Loucy (cell line): ENCODE results near the gene ATP11A.

ENCODE experiments used
- H2AFZ ChIP-seq: fragments of 200-600 bp; sonication (generic); 2 replicates; pipeline ENCODE4 v1.6.0; 2016; ENCODE audit warnings: antibody characterized with exemption, mild to moderate bottlenecking, low read length, moderate library complexity
- H3F3A ChIP-seq: fragments of 200-600 bp; 2 replicates; pipeline ENCODE4 v1.6.0; 2016; ENCODE audit warnings: antibody characterized with exemption, low read depth, mild to moderate bottlenecking
- H3K27me3 ChIP-seq: fragments of 200-600 bp; sonication (generic); 2 replicates; pipeline ENCODE4 v1.6.1; 2014; ENCODE audit warnings: low read length, mild to moderate bottlenecking; ENCODE audit not compliant: insufficient read depth, poor library complexity, severe bottlenecking
- H3K36me3 ChIP-seq: fragments of 200-600 bp; sonication (generic); 2 replicates; pipeline ENCODE4 v1.6.1; 2016; ENCODE audit warnings: low read length; ENCODE audit not compliant: insufficient read depth
- H3K4me1 ChIP-seq: fragments of 200-600 bp; sonication (generic); 2 replicates; pipeline ENCODE4 v1.5.1; 2014; ENCODE audit warnings: low read length, mild to moderate bottlenecking; ENCODE audit not compliant: insufficient read depth, poor library complexity, severe bottlenecking
- H3K4me2 ChIP-seq: fragments of 200-600 bp; sonication (generic); 2 replicates; pipeline ENCODE4 v1.6.0; 2014; ENCODE audit warnings: antibody characterized with exemption, low read length, low read depth, mild to moderate bottlenecking; ENCODE audit not compliant: poor library complexity, severe bottlenecking
- H3K4me3 ChIP-seq: fragments of 200-600 bp; sonication (generic); 2 replicates; pipeline ENCODE4 v1.5.1; 2014; ENCODE audit warnings: low read length, mild to moderate bottlenecking, mixed read lengths; ENCODE audit not compliant: poor library complexity, severe bottlenecking
- H3K79me2 ChIP-seq: fragments of 200-600 bp; sonication (generic); 2 replicates; pipeline ENCODE4 v1.6.1; 2014; ENCODE audit warnings: low read length; ENCODE audit not compliant: insufficient read depth
- H3K9ac ChIP-seq: fragments of 200-600 bp; sonication (generic); 2 replicates; pipeline ENCODE4 v1.6.0; 2014; ENCODE audit warnings: mild to moderate bottlenecking, low read depth, low read length, moderate library complexity; ENCODE audit not compliant: poor library complexity, severe bottlenecking
- H3K9me2 ChIP-seq: fragments of 200-600 bp; sonication (generic); replicated peaks from 2 replicates; pipeline ENCODE4 v1.6.1; 2016; ENCODE audit warnings: low read depth, low read length, mixed read lengths
- H3K9me3 ChIP-seq: fragments of 200-600 bp; sonication (generic); 2 replicates; pipeline ENCODE4 v1.6.1; 2014; ENCODE audit warnings: mild to moderate bottlenecking, antibody characterized with exemption, low read length, low read depth; ENCODE audit not compliant: insufficient read depth
- H4K20me1 ChIP-seq: fragments of 200-600 bp; sonication (generic); 2 replicates; pipeline ENCODE4 v1.6.0; 2014; ENCODE audit warnings: antibody characterized with exemption, low read length, mild to moderate bottlenecking; ENCODE audit not compliant: insufficient read depth, poor library complexity, severe bottlenecking
- EZH2phosphoT487 ChIP-seq: fragments of 200-600 bp; IDR thresholded peaks from 2 replicates; pipeline ENCODE4 v1.6.1; 2018; ENCODE audit warnings: antibody characterized with exemption, mild to moderate bottlenecking, moderate library complexity, borderline replicate concordance
- TF ChIP-seq, protein P1 (sequence below): fragments of 200-600 bp; sonication (generic); conservative IDR thresholded peaks from 2 replicates; pipeline ENCODE4 v1.5.1; 2014; ENCODE audit warnings: mild to moderate bottlenecking, antibody characterized with exemption, low read length

The ATP11A gene

GRCh38 chr13:112648101-112648500 is 41.7 kb upstream of the ATP11A start:
- Histone ChIP-seq H3K9ac (no peak overlapping the region), H3K27me3 (no peaks in the 10 kb centered on the region), H3F3A (no peaks in the 10 kb centered on the region), H3K4me1 (no peaks in the 10 kb centered on the region), H3K9me3 (no peaks in the 10 kb centered on the region), H3K79me2 (no peaks in the 10 kb centered on the region), H3K9me2 (no peaks in the 10 kb centered on the region), H3K4me3 (no peak overlapping the region), H4K20me1 (no peaks in the 10 kb centered on the region), H2AFZ (no peak overlapping the region), H3K36me3 (no peaks in the 10 kb centered on the region), H3K4me2 (no peak overlapping the region)
- TF ChIP-seq EZH2phosphoT487: no peak

DNA sequence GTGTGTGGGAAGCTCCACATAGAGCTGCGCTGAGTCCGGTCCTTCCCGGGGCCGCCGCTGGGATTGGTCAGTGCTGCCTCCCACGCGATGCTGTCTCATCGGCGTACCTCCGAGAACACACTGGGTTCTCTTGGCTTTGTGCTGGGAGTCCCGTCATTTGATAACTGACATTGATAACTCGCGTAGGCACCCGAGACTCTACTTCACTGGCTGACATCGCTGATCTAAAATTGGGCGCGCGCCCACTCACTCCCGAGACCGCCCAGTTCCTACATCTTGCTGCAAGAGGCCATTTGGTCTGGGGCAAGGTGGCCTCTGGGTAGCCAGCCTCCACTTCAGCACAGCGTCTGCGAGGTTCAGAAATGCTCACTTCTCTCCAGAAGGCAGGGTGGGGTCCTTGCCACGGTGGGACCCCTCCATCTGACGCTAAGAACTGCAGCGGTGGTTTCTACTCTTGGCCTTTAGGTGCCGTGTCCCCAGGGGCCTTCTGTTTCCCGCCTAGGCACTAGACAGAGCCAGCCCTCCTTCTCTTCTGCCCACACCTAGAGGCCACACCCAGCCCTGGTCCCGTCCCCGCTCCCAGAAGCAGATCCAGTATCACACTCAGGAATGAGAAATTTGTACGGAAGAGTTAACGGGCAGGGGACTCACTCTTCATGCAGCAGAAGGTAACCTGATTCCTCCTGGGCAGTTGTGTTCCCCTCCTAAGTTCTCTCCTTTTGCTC is 40.7 kb upstream of the ATP11A start:
- H2AFZ ChIP-seq: no peak overlapping the region
- no peaks in the 10 kb centered on the region for H3K9me3 ChIP-seq
- H3K79me2 ChIP-seq: no peaks in the 10 kb centered on the region
- H3K4me3 ChIP-seq: no peak overlapping the region
- no peak overlapping the region for H3K4me2 ChIP-seq
- no peak for TF ChIP-seq EZH2phosphoT487
- no peaks in the 10 kb centered on the region for H3K27me3 ChIP-seq
- H3K4me1 ChIP-seq: no peaks in the 10 kb centered on the region
- no peak overlapping the region for H3K9ac ChIP-seq
- no peaks in the 10 kb centered on the region for H3K9me2 ChIP-seq
- no peaks in the 10 kb centered on the region for H4K20me1 ChIP-seq
- no peaks in the 10 kb centered on the region for H3K36me3 ChIP-seq
- no peaks in the 10 kb centered on the region for H3F3A ChIP-seq

- Histone ChIP-seq H3K36me3 (no peaks in the 10 kb centered on the region), H3K9ac (no peak overlapping the region), H3K4me2 (no peak overlapping the region), H4K20me1 (no peaks in the 10 kb centered on the region), H3K27me3 (no peaks in the 10 kb centered on the region), H3K79me2 (no peaks in the 10 kb centered on the region), H3F3A (no peaks in the 10 kb centered on the region), H3K4me3 (no peak overlapping the region), H3K4me1 (no peaks in the 10 kb centered on the region), H3K9me3 (no peaks in the 10 kb centered on the region), H3K9me2 (no peaks in the 10 kb centered on the region), H2AFZ (no peak overlapping the region)
- no peak for TF ChIP-seq EZH2phosphoT487
- TF ChIP-seq, protein P1, sequence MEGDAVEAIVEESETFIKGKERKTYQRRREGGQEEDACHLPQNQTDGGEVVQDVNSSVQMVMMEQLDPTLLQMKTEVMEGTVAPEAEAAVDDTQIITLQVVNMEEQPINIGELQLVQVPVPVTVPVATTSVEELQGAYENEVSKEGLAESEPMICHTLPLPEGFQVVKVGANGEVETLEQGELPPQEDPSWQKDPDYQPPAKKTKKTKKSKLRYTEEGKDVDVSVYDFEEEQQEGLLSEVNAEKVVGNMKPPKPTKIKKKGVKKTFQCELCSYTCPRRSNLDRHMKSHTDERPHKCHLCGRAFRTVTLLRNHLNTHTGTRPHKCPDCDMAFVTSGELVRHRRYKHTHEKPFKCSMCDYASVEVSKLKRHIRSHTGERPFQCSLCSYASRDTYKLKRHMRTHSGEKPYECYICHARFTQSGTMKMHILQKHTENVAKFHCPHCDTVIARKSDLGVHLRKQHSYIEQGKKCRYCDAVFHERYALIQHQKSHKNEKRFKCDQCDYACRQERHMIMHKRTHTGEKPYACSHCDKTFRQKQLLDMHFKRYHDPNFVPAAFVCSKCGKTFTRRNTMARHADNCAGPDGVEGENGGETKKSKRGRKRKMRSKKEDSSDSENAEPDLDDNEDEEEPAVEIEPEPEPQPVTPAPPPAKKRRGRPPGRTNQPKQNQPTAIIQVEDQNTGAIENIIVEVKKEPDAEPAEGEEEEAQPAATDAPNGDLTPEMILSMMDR: no peak
Measured at GRCh38 chr13:112651311-112651710, 38.5 kb upstream of the ATP11A start.

DNA sequence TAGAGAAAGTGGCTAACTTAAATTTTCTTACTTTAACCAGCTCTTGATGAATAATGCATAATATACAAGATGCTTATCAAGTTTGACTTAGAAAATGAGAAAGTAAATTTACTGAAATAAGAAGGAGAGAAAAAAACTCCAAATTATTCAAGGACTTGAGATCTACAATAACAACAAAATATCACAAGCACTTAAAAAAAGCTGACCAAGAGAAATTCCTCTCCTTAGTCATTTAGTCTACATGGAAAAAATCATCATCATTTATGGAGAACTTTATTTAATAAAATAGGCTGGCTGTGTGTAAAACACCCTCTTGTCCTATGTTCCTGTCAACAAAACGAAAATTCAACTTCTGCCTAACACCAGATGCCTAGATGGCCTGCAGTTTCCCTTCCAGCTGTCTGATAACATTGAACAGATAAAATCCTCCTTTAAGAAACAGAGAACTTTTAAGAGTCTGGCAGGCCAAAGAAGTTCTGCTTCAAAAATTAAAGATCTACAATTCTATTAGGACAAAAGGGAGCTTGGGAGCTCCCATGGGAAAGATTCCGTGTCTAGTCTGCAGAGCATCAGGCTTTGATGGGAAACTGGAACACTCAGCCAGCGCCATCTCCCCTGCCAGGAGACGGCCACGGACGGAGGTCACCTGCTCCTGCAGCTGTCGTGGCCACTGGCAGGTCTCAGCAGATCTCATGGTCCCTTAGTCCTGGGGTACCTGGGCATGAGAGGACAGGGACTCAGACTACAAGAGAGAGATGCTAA is 37.9 kb upstream of the ATP11A start:
- TF ChIP-seq, protein P1: no peak
- no peak for TF ChIP-seq EZH2phosphoT487

More for the DNA sequence above, 37.9 kb upstream of the ATP11A start:
- Histone ChIP-seq H3K9me2 (no peaks in the 10 kb centered on the region), H3K4me3 (no peak overlapping the region), H3K4me1 (no peaks in the 10 kb centered on the region), H3K4me2 (no peak overlapping the region), H4K20me1 (no peaks in the 10 kb centered on the region), H3K79me2 (no peaks in the 10 kb centered on the region), H3K27me3 (no peaks in the 10 kb centered on the region), H3F3A (no peaks in the 10 kb centered on the region), H3K9ac (no peak overlapping the region), H2AFZ (no peak overlapping the region), H3K9me3 (no peaks in the 10 kb centered on the region), H3K36me3 (no peaks in the 10 kb centered on the region)
